ENCODE results near the gene SDCBP2.

Gene SDCBP2

GRCh38 chr20:1312904-1313235 is 16.1 kb downstream of the SDCBP2 start:
- no peak for DNase-seq (ENCODE audit: low read depth)

GRCh38 chr20:1312308-1312707 is 16.6 kb downstream of the SDCBP2 start:
- no peak for DNase-seq (ENCODE audit: low read depth)

DNA sequence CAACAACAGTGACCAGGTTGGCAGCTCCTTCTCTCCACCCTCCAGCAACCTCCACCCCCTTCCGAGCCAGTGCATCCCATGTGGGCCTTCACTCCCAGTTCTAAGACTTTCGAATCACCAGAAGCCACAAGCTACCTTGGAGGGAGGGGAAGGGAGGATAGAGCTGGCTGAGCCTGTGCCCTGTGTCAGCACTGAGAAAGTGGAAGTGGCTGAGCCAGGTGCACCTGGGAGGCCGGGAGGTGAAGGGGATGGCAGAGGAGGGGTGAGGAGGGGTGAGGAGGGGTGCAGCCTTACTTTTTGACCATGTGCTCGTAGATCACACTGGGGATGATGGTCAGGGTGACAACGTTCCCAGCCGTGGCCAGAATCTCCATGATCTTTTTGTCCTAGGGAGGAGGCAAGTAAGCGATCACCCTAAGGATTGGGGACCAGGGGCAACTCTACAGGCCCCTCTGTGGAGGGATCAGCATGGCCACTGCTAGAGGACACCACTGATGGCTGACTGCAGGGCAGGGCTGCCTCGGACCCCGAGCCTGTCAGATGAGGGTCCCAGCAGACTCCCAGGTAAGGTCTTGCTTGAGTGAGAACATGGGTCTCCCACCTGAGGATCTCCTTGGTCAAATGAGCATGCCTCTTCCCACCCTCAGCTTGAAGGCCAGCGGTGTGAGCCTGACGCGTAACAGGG is 18.3 kb downstream of the SDCBP2 start:
- no peak for DNase-seq (ENCODE audit: low read depth)

DNA sequence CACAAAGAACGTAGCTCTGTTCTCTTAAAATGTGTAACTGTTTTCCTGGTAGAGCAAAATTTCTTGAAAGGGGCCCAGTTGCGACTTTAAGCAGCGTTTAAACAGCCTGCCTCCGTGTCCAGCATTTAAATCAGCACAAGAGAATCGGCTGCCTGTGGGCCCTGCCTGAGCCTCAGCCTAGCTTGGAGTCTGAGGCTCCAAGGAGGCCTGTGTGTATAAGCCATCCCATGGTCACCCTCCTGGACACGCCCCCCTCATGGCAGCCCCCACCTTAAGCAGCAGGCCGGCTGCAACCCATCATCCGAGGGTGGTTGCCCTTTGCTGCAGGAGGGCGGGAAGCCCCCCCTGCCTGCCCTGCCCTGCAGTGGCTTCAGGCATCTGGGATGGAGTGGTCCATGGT is 18.9 kb downstream of the SDCBP2 start:
- DNase-seq (ENCODE audit: low read depth), result no peak

DNA sequence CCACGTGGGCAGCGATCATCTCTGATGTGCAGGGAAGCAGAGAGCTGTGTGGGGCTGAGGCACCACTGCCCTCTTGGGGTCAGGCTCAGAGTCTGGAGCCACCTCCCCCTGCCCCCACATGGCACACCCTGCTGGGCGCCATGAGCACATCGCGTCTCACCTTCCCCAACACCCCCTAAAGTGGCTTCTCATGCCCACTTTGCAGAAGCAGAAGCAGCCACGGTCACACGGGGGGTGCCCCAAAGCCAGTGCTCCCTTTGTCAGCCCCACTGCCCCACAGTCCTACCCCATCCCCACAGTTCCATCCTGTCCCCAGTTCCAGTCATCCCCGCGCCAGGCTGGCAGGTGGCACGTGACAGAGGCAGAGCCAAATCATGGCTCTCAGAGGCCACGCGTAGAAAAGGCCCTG is 19.5 kb downstream of the SDCBP2 start:
- DNase-seq (ENCODE audit: low read depth), result no peak

DNA sequence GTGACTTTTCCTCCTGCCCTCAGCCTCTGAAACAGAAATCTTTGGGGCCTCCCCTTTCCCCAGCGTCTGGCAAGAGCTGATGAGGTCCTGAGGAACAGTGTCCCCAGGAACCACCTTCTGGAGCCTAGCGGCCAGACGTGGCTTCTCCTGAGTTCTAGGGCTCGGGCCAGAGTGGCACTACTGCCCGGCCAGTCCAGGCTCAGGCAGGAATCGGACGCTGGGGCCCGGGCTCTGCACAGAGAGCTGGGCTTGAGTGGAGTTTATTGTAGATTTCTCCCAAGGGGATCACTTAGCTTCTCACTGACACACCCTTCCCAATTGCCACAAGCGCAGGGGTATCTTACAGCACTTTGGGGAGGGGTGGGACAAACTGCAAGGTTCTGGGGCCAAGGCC is 20.2 kb downstream of the SDCBP2 start:
- DNase-seq (ENCODE audit: low read depth), result no peak

DNA sequence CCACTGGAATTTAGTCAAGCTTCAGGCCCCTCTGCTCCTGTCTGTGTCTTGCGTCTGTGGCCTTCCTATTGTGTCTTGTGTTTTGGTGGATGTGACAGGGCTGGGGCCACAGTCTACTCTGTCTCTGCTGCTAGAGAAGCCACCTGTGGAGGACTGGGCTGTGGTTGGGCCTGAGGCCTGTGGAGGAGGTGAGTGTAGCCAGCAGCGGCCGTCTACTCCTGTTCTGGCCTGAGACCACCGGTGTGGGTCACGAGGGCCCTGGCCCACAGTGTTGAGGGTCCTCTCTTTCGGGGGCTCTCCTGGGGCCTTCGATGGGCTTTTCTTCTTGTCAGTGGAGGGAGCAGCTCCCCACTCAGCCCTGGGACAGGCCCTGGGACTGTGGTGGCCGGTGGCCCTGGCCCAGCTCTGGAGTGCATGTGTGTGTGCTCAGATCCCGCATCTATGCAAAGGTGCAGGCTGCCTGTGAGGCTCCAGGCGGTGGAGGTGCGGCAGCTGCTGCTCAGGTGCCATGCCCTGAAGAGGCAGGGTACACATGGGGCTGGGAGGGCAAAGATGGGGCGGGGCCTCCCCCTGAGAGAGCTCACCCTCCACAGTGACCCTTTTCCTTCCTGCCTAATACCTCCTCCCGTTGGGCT is 20.8 kb downstream of the SDCBP2 start:
- no peak for DNase-seq (ENCODE audit: low read depth)

DNA sequence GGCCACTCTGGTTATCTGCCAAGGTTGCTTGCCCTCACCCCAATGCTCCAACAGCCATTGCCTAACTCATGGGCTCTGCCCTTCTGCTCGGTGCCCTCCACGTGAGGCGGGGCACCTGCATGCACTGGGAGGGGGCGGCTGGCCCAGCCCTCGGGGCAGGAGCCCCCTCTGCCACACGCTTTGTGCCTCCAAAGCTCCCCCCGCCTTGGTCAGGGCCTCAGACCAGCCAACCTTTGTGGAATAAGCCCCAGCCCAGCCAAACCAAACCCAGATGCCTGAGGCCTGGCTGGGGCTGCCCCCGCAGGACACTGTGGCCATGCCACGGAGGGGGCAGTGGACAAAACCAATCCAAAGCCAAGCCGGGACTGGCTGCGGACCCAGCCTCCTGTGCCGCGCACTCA is 21.4 kb downstream of the SDCBP2 start:
- no peak for DNase-seq (ENCODE audit: low read depth)

GRCh38 chr20:1307171-1307570 is 21.8 kb downstream of the SDCBP2 start:
- DNase-seq (ENCODE audit: low read depth), result no peak

- no peak for DNase-seq (ENCODE audit: low read depth)
Observed at GRCh38 chr20:1306316-1307135, 22.4 kb downstream of the SDCBP2 start.

DNA sequence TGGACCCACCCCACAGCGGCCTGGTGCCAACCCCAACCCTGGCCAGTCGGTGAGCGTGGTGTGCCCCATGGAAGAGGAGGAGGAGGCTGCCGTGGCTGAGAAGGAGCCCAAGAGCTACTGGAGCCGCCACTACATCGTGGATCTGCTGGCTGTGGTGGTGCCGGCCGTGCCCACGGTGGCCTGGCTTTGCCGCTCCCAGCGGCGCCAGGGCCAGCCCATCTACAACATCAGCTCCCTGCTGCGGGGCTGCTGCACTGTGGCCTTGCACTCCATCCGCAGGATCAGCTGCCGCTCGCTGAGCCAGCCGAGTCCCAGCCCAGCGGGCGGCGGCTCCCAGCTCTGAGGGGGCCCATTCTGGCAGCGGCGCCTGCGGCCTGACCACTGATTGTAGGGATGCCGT is 23.2 kb downstream of the SDCBP2 start:
- DNase-seq (ENCODE audit: low read depth), result no peak

GRCh38 chr20:1304710-1305515 is 24.0 kb downstream of the SDCBP2 start:
- DNase-seq (ENCODE audit: low read depth), result no peak

- peak; percentile 22 for DNase-seq (ENCODE audit: low read depth)
Observed at GRCh38 chr20:1302685-1303541, 26.0 kb downstream of the SDCBP2 start.

GRCh38 chr20:1301031-1301529 is 27.9 kb downstream of the SDCBP2 start:
- peak; percentile 45 for DNase-seq (ENCODE audit: low read depth)

DNA sequence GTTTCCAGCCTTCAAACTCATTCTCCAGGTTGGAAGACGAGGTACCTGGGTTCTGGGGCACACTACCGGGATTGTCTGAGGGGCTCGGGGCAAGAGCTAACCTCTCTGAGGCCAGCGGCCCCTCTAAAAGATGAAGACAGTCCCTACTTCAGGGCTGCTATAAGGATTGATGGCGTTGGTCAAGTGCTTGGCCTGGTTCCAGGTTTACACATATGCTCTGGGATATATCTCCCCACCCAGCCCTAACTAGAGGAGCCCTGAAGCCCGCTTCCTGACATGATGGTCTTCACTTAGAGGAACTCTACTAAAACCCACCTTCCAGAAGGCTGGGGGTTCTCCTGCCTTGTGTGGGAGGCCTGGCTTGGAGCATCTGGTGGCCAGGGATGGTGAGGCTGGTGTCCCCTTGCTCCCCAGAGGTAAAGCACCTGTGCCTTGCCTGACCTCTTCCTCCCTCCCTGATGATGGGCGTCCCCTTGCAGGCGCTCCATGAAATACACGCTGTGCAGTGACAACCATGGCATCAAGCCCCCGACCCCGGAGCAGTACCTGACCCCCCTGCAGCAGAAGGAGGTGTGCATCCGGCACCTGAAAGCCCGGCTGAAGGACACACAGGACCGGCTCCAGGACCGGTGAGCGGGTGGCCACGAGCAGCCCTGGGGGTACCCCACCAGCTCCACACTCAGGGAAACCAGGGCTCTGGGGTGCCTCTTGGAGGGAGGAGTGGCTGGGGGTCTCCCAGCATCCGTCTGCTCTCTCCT is 28.7 kb downstream of the SDCBP2 start:
- DNase-seq (ENCODE audit: low read depth), result no peak

DNA sequence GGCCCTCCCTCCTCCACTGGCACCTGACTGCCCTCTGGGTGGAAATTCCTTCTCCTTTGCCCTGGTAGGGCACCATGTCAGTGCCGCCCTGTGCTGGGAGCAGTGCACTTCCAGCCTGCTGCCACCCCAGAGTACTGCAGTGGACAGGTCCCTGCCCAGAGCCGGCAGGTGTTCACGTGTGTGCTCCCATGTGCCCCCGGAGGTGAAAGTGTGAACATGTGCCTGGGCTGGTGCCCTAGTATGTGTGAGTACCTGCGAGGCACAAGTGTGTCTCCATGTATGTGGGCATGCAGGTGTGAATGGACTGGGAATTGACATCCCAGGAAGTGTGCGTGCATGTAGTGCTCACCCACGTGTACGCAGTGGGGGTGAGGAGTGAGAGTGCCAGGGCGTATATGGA is 29.4 kb downstream of the SDCBP2 start:
- DNase-seq (ENCODE audit: low read depth), result peak; percentile 18

DNA sequence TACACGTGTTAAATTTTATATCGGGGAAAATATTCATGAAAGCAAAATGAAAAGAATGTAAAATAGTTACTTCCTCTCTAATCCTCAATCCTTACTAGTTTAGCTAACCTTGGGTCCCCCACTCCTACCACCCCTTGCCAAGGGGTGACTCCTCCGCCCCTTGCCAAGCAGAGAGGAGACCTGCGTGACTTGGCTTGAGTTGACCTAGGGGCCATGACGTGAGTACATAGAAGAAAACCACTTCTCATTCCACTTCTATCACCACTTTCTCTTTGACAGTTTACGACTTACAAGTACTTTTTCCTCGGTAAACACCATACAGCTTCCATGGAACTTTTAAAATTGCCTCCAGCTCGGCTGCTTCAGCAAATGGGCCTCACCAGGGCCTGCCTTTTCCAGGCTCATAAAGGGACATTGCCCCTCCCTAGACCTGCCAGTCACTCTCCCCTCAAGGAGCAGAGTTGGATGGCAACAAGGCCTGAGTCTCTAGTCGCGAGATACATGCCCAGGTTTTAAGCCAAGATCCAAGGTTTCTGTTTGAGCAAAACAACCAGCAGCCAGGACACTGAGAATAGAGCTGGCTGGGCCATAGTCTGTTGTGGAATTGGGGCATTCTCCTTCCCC is 29.9 kb downstream of the SDCBP2 start:
- DNase-seq (ENCODE audit: low read depth), result no peak

DNA sequence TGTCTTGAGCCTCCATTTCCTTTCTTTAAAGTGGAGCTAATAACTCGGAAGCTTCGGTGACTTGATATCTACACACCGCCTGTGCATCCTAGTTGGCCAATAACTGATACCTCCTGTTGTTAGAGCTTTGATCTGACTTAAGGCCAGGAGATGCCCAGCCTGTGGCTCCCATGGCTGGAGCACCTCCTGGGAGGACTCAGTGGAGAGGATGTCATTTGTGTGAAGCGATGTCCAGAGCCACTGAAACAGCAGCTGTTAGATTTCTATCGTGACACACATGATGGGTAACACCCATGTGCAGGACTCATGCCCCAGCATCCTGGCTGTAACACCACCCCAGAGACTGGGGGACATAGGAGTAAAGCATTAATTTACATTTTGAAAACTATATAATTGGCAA is 30.8 kb downstream of the SDCBP2 start:
- no peak for DNase-seq (ENCODE audit: low read depth)

- DNase-seq (ENCODE audit: low read depth), result no peak
Observed at GRCh38 chr20:1297486-1297885, 31.5 kb downstream of the SDCBP2 start.

GRCh38 chr20:1296922-1297321 is 32.0 kb downstream of the SDCBP2 start:
- no peak for DNase-seq (ENCODE audit: low read depth)

Measured in CMK (cell line).